PC-3 (cell line): ENCODE data around the gene YJU2. TPM values are rescaled to one million over a fixed set of nuclear protein-coding genes. Genes with fewer than 3 reads are reported as not detected.
"Not testable (repeated sequence)": the region's sequence is repeated elsewhere in the genome, so short reads cannot be mapped to it uniquely, and the experiment has no call there.

Experiments
- ATAC-seq: fragments of 200-7000 bp; cut with Tn5 transposase; 2 replicates; pipeline ENCODE4 v1.9.1; 2020; ENCODE audit warnings: mild to moderate bottlenecking, moderate library complexity
- BruUV-seq: library from RNA; stranded (reverse); fragments of 400-500 nt; replicated peaks from 2 replicates; lab custom pipeline; 2021; lab: Mats Ljungman, UMichigan
- CTCF ChIA-PET: fragments of 300-600 bp; sonication (Branson Sonifier 250); formaldehyde crosslinking; loops from one replicate; lab custom pipeline; 2022; ENCODE audit warnings: antibody characterized with exemption; lab: Charles Lee
- POLR2A ChIA-PET: fragments of 300-600 bp; sonication (Branson Sonifier 250); formaldehyde crosslinking; loops from one replicate; lab custom pipeline; 2022; ENCODE audit warnings: antibody characterized with exemption; ENCODE audit not compliant: unreplicated experiment; lab: Charles Lee
- DNase-seq: peaks from one replicate; pipeline ENCODE4 v3.0.0-alpha.2; 2015
- H2AFZ ChIP-seq: fragments of 300-600 bp; sonication (generic); 2 replicates; pipeline ENCODE4 v1.6.0; 2016; ENCODE audit warnings: antibody characterized with exemption, low read length
- H3F3A ChIP-seq: fragments of 300-600 bp; sonication (generic); one replicate; pipeline ENCODE4 v1.6.0; 2017; ENCODE audit warnings: antibody characterized with exemption, low read length, control low read depth, mild to moderate bottlenecking; ENCODE audit not compliant: unreplicated experiment
- H3K27ac ChIP-seq: fragments of 300-600 bp; sonication (generic); 2 replicates; pipeline ENCODE4 v1.5.1; 2016; ENCODE audit warnings: mild to moderate bottlenecking, low read length
- H3K27me3 ChIP-seq: fragments of 300-600 bp; sonication (generic); 2 replicates; pipeline ENCODE4 v1.6.1; 2016; ENCODE audit warnings: low read length, mixed read lengths
- H3K36me3 ChIP-seq: fragments of 300-600 bp; sonication (generic); 2 replicates; pipeline ENCODE4 v1.6.1; 2016; ENCODE audit warnings: low read depth, mixed run types, low read length, mixed read lengths
- H3K4me1 ChIP-seq: fragments of 300-600 bp; sonication (generic); 2 replicates; pipeline ENCODE4 v1.5.1; 2016; ENCODE audit warnings: low read length; ENCODE audit not compliant: insufficient read depth
- H3K4me2 ChIP-seq: fragments of 300-600 bp; sonication (generic); 2 replicates; pipeline ENCODE4 v1.6.0; 2016; ENCODE audit warnings: low read length
- H3K4me3 ChIP-seq: fragments of 300-600 bp; sonication (generic); 2 replicates; pipeline ENCODE4 v1.5.1; 2016; ENCODE audit warnings: mild to moderate bottlenecking, low read length, mixed read lengths
- H3K79me2 ChIP-seq: fragments of 300-600 bp; sonication (generic); 2 replicates; pipeline ENCODE4 v1.6.1; 2017; ENCODE audit warnings: low read length, mixed read lengths
- H3K9ac ChIP-seq: fragments of 300-600 bp; sonication (generic); 2 replicates; pipeline ENCODE4 v1.6.0; 2016; ENCODE audit warnings: mild to moderate bottlenecking, low read length
- H3K9me2 ChIP-seq: fragments of 300-600 bp; sonication (generic); replicated peaks from 2 replicates; pipeline ENCODE4 v1.6.1; 2016; ENCODE audit warnings: mixed run types, low read length, mixed read lengths
- H3K9me3 ChIP-seq: fragments of 300-600 bp; sonication (generic); 2 replicates; pipeline ENCODE4 v1.6.1; 2016; ENCODE audit warnings: low read length, mixed read lengths
- H4K20me1 ChIP-seq: fragments of 300-600 bp; sonication (generic); 2 replicates; pipeline ENCODE4 v1.6.1; 2016; ENCODE audit warnings: low read length, mixed read lengths
- EZH2 ChIP-seq: fragments of 300-600 bp; sonication (generic); IDR thresholded peaks from one replicate; pipeline ENCODE4 v1.6.1; 2017; ENCODE audit warnings: antibody characterized with exemption, mild to moderate bottlenecking, low read length; ENCODE audit not compliant: unreplicated experiment
- EZH2phosphoT487 ChIP-seq: fragments of 300-600 bp; sonication (generic); IDR thresholded peaks from 2 replicates; pipeline ENCODE4 v1.6.1; 2018; ENCODE audit warnings: mild to moderate bottlenecking, antibody characterized with exemption, low read length, borderline replicate concordance
- intact Hi-C: fragments of 100-400 bp; cut with micrococcal nuclease; formaldehyde crosslinking; loops from 2 replicates; pipeline ENCODE4 v1.9.0; 2023
- total RNA-seq: library from RNA; depleted of rRNA; stranded (reverse); fragments of >200 nt; gene quantifications from 2 replicates; pipeline ENCODE4 v1.2.3, GENCODE V29; 2014
- TF ChIP-seq, protein P1 (sequence below): fragments of 300-600 bp; sonication (generic); conservative IDR thresholded peaks from 2 replicates; pipeline ENCODE4 v1.5.1; 2017; ENCODE audit warnings: antibody characterized with exemption, low read depth, mild to moderate bottlenecking, low read length

Gene YJU2
- total RNA-seq, 1 experiment from 2014 or later: 33.1 TPM

DNA sequence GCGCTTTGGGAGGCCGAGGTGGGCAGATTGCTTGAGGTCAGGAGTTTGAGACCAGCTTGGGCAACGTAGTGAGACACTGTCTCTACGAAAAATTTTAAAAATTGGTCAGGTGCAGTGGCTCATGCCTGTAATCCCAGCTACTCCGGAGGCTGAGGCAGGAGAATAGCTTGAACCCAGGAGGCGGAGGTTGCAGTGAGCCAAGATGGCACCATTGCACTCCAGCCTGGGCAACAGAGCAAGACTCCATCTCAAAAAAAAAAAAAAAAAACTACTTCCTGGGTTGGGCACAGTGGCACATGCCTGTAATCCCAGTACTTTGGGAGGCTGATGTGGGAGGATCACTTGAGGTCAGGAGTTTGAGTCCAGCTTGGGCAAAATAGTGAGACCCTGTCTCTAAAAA, 15.4 kb upstream of the YJU2 start:
- H3K27ac ChIP-seq, H3K9me3 ChIP-seq, DNase-seq, intact Hi-C loops, POLR2A ChIA-PET, H4K20me1 ChIP-seq, H3K4me1 ChIP-seq, ATAC-seq, H3K79me2 ChIP-seq, H3F3A ChIP-seq, H3K4me3 ChIP-seq, H3K9me2 ChIP-seq, H3K9ac ChIP-seq, BruUV-seq, H3K27me3 ChIP-seq, H2AFZ ChIP-seq, H3K36me3 ChIP-seq, H3K4me2 ChIP-seq: not testable (repeated sequence)
- CTCF ChIA-PET: interaction anchor here (0.7 kb wide), 2 partner anchors 12 to 1573 kb away, joined by 4 to 6 read pairs; no protein-coding TSS in a partner anchor

DNA sequence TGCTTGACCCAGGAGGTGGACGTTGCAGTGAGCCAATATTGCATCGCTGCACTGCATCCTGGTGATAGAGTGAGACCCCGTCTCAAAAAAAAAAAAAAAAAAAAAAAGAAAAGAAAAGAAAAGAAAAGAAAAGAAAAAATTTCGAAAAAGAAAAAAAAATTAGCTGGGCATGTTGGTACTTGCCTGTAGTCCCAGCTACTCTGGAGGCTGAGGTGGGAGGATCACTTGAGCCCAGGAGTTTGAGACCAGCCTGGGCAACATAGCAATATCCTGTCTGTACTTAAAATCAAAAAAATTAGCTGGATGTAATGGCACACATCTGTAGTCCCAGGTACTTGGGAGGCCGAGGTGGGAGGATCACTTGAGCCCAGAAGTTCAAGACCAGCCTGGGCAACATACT, 14.7 kb upstream of the YJU2 start:
- BruUV-seq, H2AFZ ChIP-seq, H3K27me3 ChIP-seq, H3K36me3 ChIP-seq, H3K9me3 ChIP-seq, H3F3A ChIP-seq, POLR2A ChIA-PET, H3K4me3 ChIP-seq, intact Hi-C loops, ATAC-seq, H4K20me1 ChIP-seq, DNase-seq, H3K9me2 ChIP-seq, H3K4me2 ChIP-seq, H3K9ac ChIP-seq, H3K4me1 ChIP-seq, H3K79me2 ChIP-seq, H3K27ac ChIP-seq: not testable (repeated sequence)
- CTCF ChIA-PET: interaction anchor here (0.6 kb wide), 1 partner anchor 261 kb away, joined by 3 read pairs; the partner anchor contains the start of gene DAPK3

DNA sequence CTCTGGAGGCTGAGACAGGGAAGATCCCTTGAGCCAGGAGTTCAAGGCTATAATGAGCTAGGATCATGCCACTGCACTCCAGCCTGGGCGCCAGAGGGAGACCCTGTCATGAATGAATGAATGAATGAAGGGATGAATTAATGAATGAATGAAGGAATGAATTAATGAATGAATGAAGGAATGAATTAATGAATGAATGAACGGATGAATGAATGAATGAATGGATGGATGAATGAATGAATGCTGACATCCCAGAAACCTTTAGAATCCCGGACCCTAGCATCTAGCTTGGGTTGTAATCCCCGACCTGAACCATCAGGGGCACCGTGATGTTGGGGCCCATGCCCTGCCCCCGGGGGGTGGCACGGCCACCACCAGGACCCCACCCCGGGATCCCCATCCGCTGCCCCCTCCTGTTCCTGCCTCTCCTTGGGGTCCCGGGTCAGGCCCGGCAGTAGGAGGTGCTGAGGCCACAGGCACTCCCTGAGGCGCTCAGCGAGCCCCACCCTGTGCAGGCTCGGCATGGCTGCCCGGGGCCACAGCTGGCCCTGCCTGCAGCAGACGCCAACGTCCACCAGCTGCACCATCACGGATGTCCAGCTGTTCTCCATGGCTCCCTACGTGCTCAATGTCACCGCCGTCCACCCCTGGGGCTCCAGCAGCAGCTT, 14.1 kb upstream of the YJU2 start:
- ChIA-PET POLR2A (no interaction called here), CTCF (interaction anchor here (0.6 kb wide), 1 partner anchor 262 kb away, joined by 3 read pairs; the partner anchor contains the start of gene DAPK3)
- DNase-seq (no peak), ATAC-seq (no peak)
- Histone ChIP-seq H3K79me2 (no peaks in the 10 kb centered on the region), H4K20me1 (no peaks in the 10 kb centered on the region), H3K36me3 (no peaks in the 10 kb centered on the region), H3K4me3 (no peak overlapping the region), H3K9me2 (no peaks in the 10 kb centered on the region), H3K27ac (no peak overlapping the region), H2AFZ (no peak overlapping the region), H3K9ac (no peak overlapping the region), H3K4me2 (no peak overlapping the region), H3K9me3 (no peaks in the 10 kb centered on the region), H3K4me1 (peaks cover 7% of the 10 kb centered on the region; the same call in 1 of the 2 replicates), H3F3A (no peaks in the 10 kb centered on the region), H3K27me3 (0 out of 2 replicates have a peak, but pooled peaks cover 7% of the 10 kb centered on the region)
- intact Hi-C loops: no loop called here
- BruUV-seq: no TSS peak
- TF ChIP-seq EZH2phosphoT487 (no peak), EZH2 (no peak)
- TF ChIP-seq, protein P1, sequence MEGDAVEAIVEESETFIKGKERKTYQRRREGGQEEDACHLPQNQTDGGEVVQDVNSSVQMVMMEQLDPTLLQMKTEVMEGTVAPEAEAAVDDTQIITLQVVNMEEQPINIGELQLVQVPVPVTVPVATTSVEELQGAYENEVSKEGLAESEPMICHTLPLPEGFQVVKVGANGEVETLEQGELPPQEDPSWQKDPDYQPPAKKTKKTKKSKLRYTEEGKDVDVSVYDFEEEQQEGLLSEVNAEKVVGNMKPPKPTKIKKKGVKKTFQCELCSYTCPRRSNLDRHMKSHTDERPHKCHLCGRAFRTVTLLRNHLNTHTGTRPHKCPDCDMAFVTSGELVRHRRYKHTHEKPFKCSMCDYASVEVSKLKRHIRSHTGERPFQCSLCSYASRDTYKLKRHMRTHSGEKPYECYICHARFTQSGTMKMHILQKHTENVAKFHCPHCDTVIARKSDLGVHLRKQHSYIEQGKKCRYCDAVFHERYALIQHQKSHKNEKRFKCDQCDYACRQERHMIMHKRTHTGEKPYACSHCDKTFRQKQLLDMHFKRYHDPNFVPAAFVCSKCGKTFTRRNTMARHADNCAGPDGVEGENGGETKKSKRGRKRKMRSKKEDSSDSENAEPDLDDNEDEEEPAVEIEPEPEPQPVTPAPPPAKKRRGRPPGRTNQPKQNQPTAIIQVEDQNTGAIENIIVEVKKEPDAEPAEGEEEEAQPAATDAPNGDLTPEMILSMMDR: no peak
